Endodermal cell (in vitro differentiated cells): Measurements from ENCODE around the gene USP24. TPM values are rescaled to one million over a fixed set of nuclear protein-coding genes. Genes with fewer than 3 reads are reported as not detected.

Experiments
- DNase-seq: peaks from one replicate; pipeline ENCODE4 v3.0.0-alpha.2; 2017
- H3K27ac ChIP-seq: 2 replicates; pipeline ENCODE4 v1.5.1; 2013; ENCODE audit warnings: mild to moderate bottlenecking, low read depth, low read length, moderate library complexity
- H3K27me3 ChIP-seq: 2 replicates; pipeline ENCODE4 v1.6.1; 2013; ENCODE audit warnings: mild to moderate bottlenecking, low read length, moderate library complexity; ENCODE audit not compliant: insufficient read depth, control insufficient read depth, poor library complexity, severe bottlenecking
- H3K36me3 ChIP-seq: 2 replicates; pipeline ENCODE4 v1.7.0; 2013; ENCODE audit warnings: mild to moderate bottlenecking, low read length, moderate library complexity; ENCODE audit not compliant: control insufficient read depth, insufficient read depth
- H3K4me1 ChIP-seq: one replicate; pipeline ENCODE4 v1.7.0; 2013; ENCODE audit warnings: low read length; ENCODE audit not compliant: control insufficient read depth, insufficient read depth
- H3K4me3 ChIP-seq: 2 replicates; pipeline ENCODE4 v1.5.1; 2013; ENCODE audit warnings: mild to moderate bottlenecking, low read length, moderate library complexity
- H3K9ac ChIP-seq: 2 replicates; pipeline ENCODE4 v1.6.1; 2013; ENCODE audit warnings: mild to moderate bottlenecking, low read length, moderate library complexity; ENCODE audit not compliant: poor library complexity, severe bottlenecking; ENCODE audit errors: extremely low read depth
- H3K9me3 ChIP-seq: 2 replicates; pipeline ENCODE4 v1.6.1; 2013; ENCODE audit warnings: mild to moderate bottlenecking, low read length, moderate library complexity; ENCODE audit not compliant: control insufficient read depth
- H3K27ac Mint-ChIP-seq: 2 replicates; pipeline ENCODE4 v1.8.0; 2020; ENCODE audit warnings: mixed read lengths
- H3K27me3 Mint-ChIP-seq: 2 replicates; pipeline ENCODE4 v1.8.0; 2021; ENCODE audit warnings: mild to moderate bottlenecking, mixed read lengths; ENCODE audit not compliant: insufficient read depth
- H3K36me3 Mint-ChIP-seq: 2 replicates; pipeline ENCODE4 v1.8.0; 2020; ENCODE audit warnings: low read depth, mixed read lengths
- H3K4me1 Mint-ChIP-seq: 2 replicates; pipeline ENCODE4 v1.8.0; 2020; ENCODE audit warnings: mixed read lengths
- H3K4me3 Mint-ChIP-seq: 2 replicates; pipeline ENCODE4 v1.8.0; 2020; ENCODE audit warnings: mild to moderate bottlenecking, moderate library complexity, mixed read lengths
- H3K9me3 Mint-ChIP-seq: 2 replicates; pipeline ENCODE4 v1.8.0; 2020; ENCODE audit warnings: mild to moderate bottlenecking, mixed read lengths
- WGBS, 2 experiments: methylation state at CpG; one replicate each; pipeline versions ENCODE4 v1.1.5 to v1.1.7; 2013; ENCODE audit warnings: missing lambda C conversion rate in 2 of 2, mixed read lengths in 1 of 2; ENCODE audit not compliant: insufficient coverage in 1 of 2, insufficient read length in 1 of 2; 5-methylcytosine and 5-hydroxymethylcytosine counted together
- total RNA-seq, 2 donors: library from RNA; stranded (reverse); fragmentation: NEBNext Ultra II Directional in 1 of 2; extraction: Animal tissue kit (Norgen Biotek cat#: 25700) in 1 of 2; gene quantifications; 2 replicates in 1 of 2; 3 replicates in 1 of 2; pipeline ENCODE4 v1.2.1, GENCODE V29; 2021
- TF ChIP-seq, protein P1 (sequence below): fragments of 200-600 bp; sonication (generic); conservative IDR thresholded peaks from 2 replicates; pipeline ENCODE4 v1.5.0; 2021; ENCODE audit warnings: antibody characterized with exemption, mild to moderate bottlenecking

Gene USP24
- total RNA-seq, 2 donors from 2014 or later: 68.2 to 71.5 TPM

GRCh38 chr1:55159571-55159970 lies 55.6 kb downstream of the USP24 start:
- Histone ChIP-seq H3K9ac (no peak overlapping the region), H3K27me3 (no peaks in the 10 kb centered on the region), H3K4me3 (no peak overlapping the region), H3K36me3 (peaks cover 92% of the 10 kb centered on the region), H3K9me3 (no peaks in the 10 kb centered on the region), H3K27ac (no peak overlapping the region), H3K4me1 (no peaks in the 10 kb centered on the region)
- Mint-ChIP-seq H3K4me3 (no peak overlapping the region), H3K36me3 (peaks cover 53% of the 10 kb centered on the region), H3K9me3 (no peaks in the 10 kb centered on the region), H3K27me3 (no peaks in the 10 kb centered on the region), H3K4me1 (peaks cover under 1% of the 10 kb centered on the region), H3K27ac (no peak overlapping the region)
- 100% methylated on average over 1 to 2 of the region's 2 CpGs for WGBS, 2 experiments
- TF ChIP-seq, protein P1, sequence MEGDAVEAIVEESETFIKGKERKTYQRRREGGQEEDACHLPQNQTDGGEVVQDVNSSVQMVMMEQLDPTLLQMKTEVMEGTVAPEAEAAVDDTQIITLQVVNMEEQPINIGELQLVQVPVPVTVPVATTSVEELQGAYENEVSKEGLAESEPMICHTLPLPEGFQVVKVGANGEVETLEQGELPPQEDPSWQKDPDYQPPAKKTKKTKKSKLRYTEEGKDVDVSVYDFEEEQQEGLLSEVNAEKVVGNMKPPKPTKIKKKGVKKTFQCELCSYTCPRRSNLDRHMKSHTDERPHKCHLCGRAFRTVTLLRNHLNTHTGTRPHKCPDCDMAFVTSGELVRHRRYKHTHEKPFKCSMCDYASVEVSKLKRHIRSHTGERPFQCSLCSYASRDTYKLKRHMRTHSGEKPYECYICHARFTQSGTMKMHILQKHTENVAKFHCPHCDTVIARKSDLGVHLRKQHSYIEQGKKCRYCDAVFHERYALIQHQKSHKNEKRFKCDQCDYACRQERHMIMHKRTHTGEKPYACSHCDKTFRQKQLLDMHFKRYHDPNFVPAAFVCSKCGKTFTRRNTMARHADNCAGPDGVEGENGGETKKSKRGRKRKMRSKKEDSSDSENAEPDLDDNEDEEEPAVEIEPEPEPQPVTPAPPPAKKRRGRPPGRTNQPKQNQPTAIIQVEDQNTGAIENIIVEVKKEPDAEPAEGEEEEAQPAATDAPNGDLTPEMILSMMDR: no peak
- DNase-seq: no peak

DNA sequence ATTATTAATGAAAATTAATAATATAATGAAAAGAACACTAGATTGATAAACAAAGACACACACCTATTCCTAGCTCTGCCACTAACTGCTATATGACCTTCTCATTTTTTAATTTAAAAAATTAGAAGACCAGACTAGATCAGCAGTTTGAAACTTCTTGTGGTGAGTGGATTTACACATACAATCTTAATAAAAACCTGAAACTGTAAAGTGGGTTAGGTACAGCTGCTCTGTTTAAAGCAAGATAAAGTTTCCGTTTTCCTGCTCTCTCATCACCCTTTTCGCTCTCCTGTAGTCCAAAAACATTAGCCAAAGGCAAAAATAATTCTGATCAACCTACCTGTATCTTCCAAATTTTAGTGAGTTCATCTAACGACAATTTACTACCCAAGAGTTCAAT lies 58.6 kb downstream of the USP24 start:
- Mint-ChIP-seq H3K9me3 (no peaks in the 10 kb centered on the region), H3K36me3 (peaks cover 63% of the 10 kb centered on the region), H3K27ac (no peak overlapping the region), H3K4me3 (no peak overlapping the region), H3K27me3 (no peaks in the 10 kb centered on the region), H3K4me1 (no peaks in the 10 kb centered on the region)
- WGBS, 2 experiments: 93 to 100% methylated on average over 3 of the region's 3 CpGs
- H3K9ac ChIP-seq: no peak overlapping the region
- no peak overlapping the region for H3K27ac ChIP-seq
- peaks cover 94% of the 10 kb centered on the region for H3K36me3 ChIP-seq
- TF ChIP-seq, protein P1: no peak
- DNase-seq: no peak
- H3K27me3 ChIP-seq: no peaks in the 10 kb centered on the region
- no peaks in the 10 kb centered on the region for H3K4me1 ChIP-seq
- no peaks in the 10 kb centered on the region for H3K9me3 ChIP-seq
- no peak overlapping the region for H3K4me3 ChIP-seq

DNA sequence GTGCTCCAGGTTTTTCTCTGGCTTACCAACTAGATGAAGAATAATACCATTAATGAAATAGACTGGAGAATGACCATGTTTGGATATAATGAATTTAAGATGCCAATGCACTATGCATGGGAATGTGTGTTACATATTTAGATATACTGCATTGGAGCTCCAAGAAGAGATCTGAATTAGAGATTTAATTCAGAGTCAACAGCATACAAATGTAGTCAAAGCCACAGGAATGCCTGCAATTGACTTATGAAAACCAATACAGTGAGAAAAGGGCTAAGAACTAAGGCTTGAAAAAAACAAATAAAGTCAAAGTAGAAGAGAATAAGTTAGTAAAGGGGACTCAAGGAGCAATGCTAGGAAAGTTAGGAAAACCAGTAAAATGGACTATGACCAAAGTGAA lies 59.1 kb downstream of the USP24 start:
- Mint-ChIP-seq H3K27me3 (no peaks in the 10 kb centered on the region), H3K4me1 (no peaks in the 10 kb centered on the region), H3K27ac (no peak overlapping the region), H3K36me3 (peaks cover 67% of the 10 kb centered on the region), H3K9me3 (no peaks in the 10 kb centered on the region), H3K4me3 (no peak overlapping the region)
- no peak for DNase-seq
- H3K36me3 ChIP-seq: peaks cover 95% of the 10 kb centered on the region
- no peaks in the 10 kb centered on the region for H3K27me3 ChIP-seq
- H3K9me3 ChIP-seq: no peaks in the 10 kb centered on the region
- TF ChIP-seq, protein P1: no peak
- no peaks in the 10 kb centered on the region for H3K4me1 ChIP-seq
- H3K9ac ChIP-seq: no peak overlapping the region
- H3K27ac ChIP-seq: no peak overlapping the region
- no peak overlapping the region for H3K4me3 ChIP-seq
